KMS-11 (cell line): ENCODE data around the gene GALNT17.

Experiments used
- H2AFZ ChIP-seq: fragments of 200-600 bp; sonication (generic); 2 replicates; pipeline ENCODE4 v1.6.1; 2016; ENCODE audit warnings: antibody characterized with exemption, mixed run types, low read depth
- H3K27ac ChIP-seq: fragments of 200-600 bp; sonication (generic); 2 replicates; pipeline ENCODE4 v1.6.1; 2016; ENCODE audit warnings: mild to moderate bottlenecking, mixed run types
- H3K27me3 ChIP-seq: fragments of 200-600 bp; sonication (generic); 2 replicates; pipeline ENCODE4 v1.6.1; 2017; ENCODE audit warnings: mild to moderate bottlenecking, low read depth, mixed run types, moderate library complexity; ENCODE audit not compliant: insufficient read depth
- H3K36me3 ChIP-seq: fragments of 200-600 bp; sonication (generic); 2 replicates; pipeline ENCODE4 v1.6.1; 2017; ENCODE audit warnings: mild to moderate bottlenecking, mixed run types; ENCODE audit not compliant: insufficient read depth
- H3K4me1 ChIP-seq: fragments of 200-600 bp; sonication (generic); 2 replicates; pipeline ENCODE4 v1.6.1; 2016; ENCODE audit warnings: mild to moderate bottlenecking, low read depth, mixed run types; ENCODE audit not compliant: poor library complexity, severe bottlenecking
- H3K4me2 ChIP-seq: fragments of 200-600 bp; sonication (generic); 2 replicates; pipeline ENCODE4 v1.7.0; 2016; ENCODE audit warnings: mild to moderate bottlenecking, mixed run types
- H3K4me3 ChIP-seq: fragments of 200-600 bp; sonication (generic); IDR thresholded peaks from 2 replicates; pipeline ENCODE4 v1.6.1; 2017; ENCODE audit warnings: low read depth, low read length, mixed read lengths; ENCODE audit not compliant: insufficient read depth
- H3K79me2 ChIP-seq: fragments of 200-600 bp; sonication (generic); 2 replicates; pipeline ENCODE4 v1.6.1; 2016; ENCODE audit warnings: low read depth, mixed run types; ENCODE audit not compliant: insufficient read depth
- H3K9ac ChIP-seq: fragments of 200-600 bp; sonication (generic); 2 replicates; pipeline ENCODE4 v1.6.1; 2016; ENCODE audit warnings: mild to moderate bottlenecking, mixed run types
- H4K20me1 ChIP-seq: fragments of 200-600 bp; sonication (generic); 2 replicates; pipeline ENCODE4 v1.6.1; 2016; ENCODE audit warnings: mild to moderate bottlenecking, mixed run types; ENCODE audit not compliant: insufficient read depth
- TF ChIP-seq, protein P1 (sequence below): fragments of 200-600 bp; sonication (generic); conservative IDR thresholded peaks from 2 replicates; pipeline ENCODE4 v1.6.1; 2017; ENCODE audit warnings: low read depth, mild to moderate bottlenecking, antibody characterized with exemption, low read length, moderate library complexity, mixed read lengths

Gene GALNT17

DNA sequence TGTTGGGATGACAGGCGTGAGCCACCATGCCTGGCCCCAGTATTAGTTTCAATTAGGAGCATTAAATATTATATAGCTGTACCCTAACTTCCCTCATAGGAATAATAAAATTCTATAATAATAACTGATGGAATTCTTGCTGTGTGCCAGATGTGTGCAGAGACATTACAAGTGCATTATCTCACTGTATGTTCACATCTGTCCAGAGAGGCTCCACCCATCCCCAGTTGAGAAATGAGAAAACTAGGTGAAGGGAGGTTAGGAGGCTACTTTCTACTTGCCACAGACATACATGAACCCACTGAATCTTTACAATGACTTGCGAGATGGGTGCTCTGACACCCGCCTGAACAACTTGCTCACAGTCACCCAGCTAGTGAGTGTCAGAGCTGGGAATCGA lies 3.2 kb downstream of the GALNT17 start:
- no peak overlapping the region for H3K4me3 ChIP-seq
- H3K36me3 ChIP-seq = no peaks in the 10 kb centered on the region
- no peaks in the 10 kb centered on the region for H4K20me1 ChIP-seq
- no peaks in the 10 kb centered on the region for H3K27me3 ChIP-seq
- H3K27ac ChIP-seq = no peak overlapping the region
- H3K4me1 ChIP-seq = peaks cover 8% of the 10 kb centered on the region
- no peak overlapping the region for H3K4me2 ChIP-seq
- TF ChIP-seq, protein P1, sequence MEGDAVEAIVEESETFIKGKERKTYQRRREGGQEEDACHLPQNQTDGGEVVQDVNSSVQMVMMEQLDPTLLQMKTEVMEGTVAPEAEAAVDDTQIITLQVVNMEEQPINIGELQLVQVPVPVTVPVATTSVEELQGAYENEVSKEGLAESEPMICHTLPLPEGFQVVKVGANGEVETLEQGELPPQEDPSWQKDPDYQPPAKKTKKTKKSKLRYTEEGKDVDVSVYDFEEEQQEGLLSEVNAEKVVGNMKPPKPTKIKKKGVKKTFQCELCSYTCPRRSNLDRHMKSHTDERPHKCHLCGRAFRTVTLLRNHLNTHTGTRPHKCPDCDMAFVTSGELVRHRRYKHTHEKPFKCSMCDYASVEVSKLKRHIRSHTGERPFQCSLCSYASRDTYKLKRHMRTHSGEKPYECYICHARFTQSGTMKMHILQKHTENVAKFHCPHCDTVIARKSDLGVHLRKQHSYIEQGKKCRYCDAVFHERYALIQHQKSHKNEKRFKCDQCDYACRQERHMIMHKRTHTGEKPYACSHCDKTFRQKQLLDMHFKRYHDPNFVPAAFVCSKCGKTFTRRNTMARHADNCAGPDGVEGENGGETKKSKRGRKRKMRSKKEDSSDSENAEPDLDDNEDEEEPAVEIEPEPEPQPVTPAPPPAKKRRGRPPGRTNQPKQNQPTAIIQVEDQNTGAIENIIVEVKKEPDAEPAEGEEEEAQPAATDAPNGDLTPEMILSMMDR = no peak
- H3K9ac ChIP-seq = no peak overlapping the region
- no peaks in the 10 kb centered on the region for H3K79me2 ChIP-seq
- no peak overlapping the region for H2AFZ ChIP-seq

DNA sequence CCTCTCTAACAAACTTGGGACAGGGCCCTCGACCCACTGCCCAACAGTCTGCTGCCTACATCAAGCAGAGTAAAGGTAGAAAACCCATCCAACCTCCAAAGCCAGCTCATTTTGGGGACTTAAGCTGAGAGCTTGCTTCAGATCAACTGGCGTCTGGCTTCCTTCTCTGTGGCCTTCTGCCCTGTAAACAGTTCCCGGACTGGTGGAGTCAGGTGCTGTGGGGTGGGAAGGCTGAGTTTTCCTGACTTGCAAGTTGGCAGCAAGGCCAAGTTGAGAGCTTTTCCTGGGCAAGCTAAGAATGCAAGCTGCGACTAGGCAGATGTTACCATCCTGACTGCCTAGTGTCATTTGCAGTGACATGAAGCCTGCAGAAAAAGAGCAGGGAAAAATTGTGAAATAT lies 3.7 kb downstream of the GALNT17 start:
- H3K4me3 ChIP-seq = no peak overlapping the region
- TF ChIP-seq, protein P1 = no peak

DNA sequence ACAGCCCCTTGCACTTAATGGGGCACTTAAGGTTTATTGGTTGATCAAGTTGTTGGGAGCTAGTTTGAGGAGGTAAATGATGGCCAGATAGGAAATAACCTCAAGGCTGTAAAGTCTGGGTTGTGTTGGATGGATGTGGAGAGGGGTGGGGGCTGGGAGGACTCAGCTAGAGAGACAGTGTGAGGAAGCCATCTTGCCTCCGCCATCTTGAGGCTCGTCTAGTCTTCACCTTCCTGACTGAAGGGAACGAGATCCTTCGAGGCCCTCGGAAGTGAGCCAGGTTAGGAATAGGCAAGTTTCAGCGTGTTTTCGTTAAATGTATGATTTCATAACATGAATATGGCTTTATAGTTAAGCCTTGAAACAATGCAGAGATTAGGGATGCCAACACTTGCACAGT lies 5.5 kb downstream of the GALNT17 start:
- Histone ChIP-seq H3K36me3 (no peaks in the 10 kb centered on the region), H4K20me1 (no peaks in the 10 kb centered on the region), H3K27ac (no peak overlapping the region), H2AFZ (no peak overlapping the region), H3K4me2 (no peak overlapping the region), H3K9ac (no peak overlapping the region), H3K27me3 (no peaks in the 10 kb centered on the region), H3K4me3 (no peak overlapping the region), H3K79me2 (no peaks in the 10 kb centered on the region), H3K4me1 (no peaks in the 10 kb centered on the region)
- TF ChIP-seq, protein P1 = no peak

More for the DNA sequence above, 3.7 kb downstream of the GALNT17 start:
- H2AFZ ChIP-seq = no peak overlapping the region
- no peaks in the 10 kb centered on the region for H3K27me3 ChIP-seq
- H3K27ac ChIP-seq = no peak overlapping the region
- no peaks in the 10 kb centered on the region for H3K36me3 ChIP-seq
- peaks cover 3% of the 10 kb centered on the region for H3K4me1 ChIP-seq
- H4K20me1 ChIP-seq = no peaks in the 10 kb centered on the region
- no peak overlapping the region for H3K9ac ChIP-seq
- H3K79me2 ChIP-seq = no peaks in the 10 kb centered on the region
- no peak overlapping the region for H3K4me2 ChIP-seq

DNA sequence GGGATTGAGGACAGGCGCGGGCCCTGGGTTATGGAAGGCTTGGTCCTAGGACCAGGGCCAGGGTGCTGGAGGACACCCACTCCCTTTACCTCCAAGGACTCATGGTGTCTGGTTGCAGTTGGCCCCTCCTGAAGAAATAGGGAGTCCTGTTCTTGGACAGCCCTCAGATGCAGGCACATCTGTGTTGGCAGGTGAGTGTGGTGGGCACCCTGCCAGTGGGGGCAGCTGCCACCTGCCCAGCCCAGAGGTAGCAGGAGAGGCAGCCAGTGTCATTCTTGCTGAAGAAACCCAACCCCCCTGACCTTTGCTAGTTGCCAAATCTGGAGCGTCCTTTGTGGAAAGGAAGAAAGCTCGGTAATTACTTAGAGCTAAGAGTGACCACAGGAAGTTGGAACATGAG lies 8.3 kb downstream of the GALNT17 start:
- Histone ChIP-seq H3K4me1 (peaks cover 5% of the 10 kb centered on the region), H3K36me3 (no peaks in the 10 kb centered on the region), H3K4me2 (no peak overlapping the region), H3K79me2 (no peaks in the 10 kb centered on the region), H4K20me1 (no peaks in the 10 kb centered on the region), H3K4me3 (no peak overlapping the region), H2AFZ (no peak overlapping the region), H3K27me3 (no peaks in the 10 kb centered on the region), H3K27ac (no peak overlapping the region), H3K9ac (no peak overlapping the region)
- TF ChIP-seq, protein P1 = no peak
